Astrocyte of the cerebellum (primary cell): ENCODE measurements around the gene AURKAIP1.

Experiments used
- DNase-seq: peaks from one replicate; pipeline ENCODE4 v3.0.0-alpha.2; 2011; ENCODE audit warnings: low read depth
- H3K4me3 ChIP-seq: 2 replicates; pipeline ENCODE4 v1.5.1; 2011; ENCODE audit warnings: mild to moderate bottlenecking, low read depth, low read length, moderate library complexity
- CTCF ChIP-seq: IDR thresholded peaks from 2 replicates; pipeline ENCODE4 v1.5.1; 2012; ENCODE audit warnings: low read length, low read depth, moderate library complexity, mild to moderate bottlenecking; ENCODE audit errors: missing control alignments
- in situ Hi-C: cut with HindIII; loops from 2 replicates; pipeline ENCODE4 v1.10.0; 2017; ENCODE audit warnings: low sequenced_read_pairs

AURKAIP1 gene

DNA sequence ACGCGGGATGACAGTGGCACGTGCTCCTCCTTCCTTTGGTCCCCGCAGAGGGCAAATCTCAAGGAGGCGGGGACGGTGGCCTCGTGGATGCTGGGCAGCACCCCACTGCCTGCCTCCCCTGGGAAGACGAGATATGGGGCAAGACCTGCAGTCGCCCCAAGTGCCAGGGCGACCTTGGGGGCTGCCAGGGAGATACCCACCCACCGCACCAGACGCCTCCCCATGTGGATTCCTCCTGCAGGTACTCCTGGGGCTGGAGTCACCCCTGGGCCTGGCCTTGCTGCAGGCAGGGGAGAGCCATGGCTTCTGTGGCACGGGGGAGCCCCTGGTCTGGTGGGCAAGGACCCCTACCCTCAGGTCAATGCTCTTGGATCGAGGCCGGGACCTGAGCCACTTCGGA is 5.9 kb upstream of the AURKAIP1 start:
- DNase-seq: no peak
- no peak for TF ChIP-seq CTCF
- H3K4me3 ChIP-seq: no peak overlapping the region
- in situ Hi-C loops: no loop called here

DNA sequence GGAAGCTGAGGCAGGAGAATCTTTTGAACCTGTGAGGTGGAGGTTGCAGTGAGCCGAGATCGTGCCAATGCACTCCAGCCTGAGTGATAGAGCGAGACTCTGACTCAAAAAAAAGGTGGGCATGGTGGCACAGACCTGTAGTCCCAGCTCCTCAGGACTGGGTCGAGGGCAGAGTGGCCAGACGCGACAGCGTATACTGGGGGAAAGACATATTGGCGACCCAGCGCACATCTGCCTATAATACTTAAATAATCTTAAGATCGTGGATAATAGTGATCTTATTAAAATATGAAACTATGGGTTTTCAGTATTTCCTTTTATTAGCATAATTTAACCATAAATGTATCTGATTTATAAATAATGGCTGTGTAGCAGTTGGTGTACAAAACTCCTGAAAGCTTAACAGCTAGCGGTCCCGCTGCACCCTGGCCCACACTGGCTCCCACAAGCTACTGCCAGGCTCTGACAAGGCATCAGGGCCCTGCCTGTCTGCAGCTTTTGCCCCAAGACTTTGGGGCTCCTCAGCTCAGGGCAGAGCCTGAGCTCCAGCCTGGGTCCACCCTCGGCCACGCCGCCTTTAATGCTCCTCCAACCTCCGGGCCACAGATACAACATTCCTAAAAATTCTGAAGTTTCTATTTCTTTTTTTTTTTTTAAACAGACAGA is 2.7 kb upstream of the AURKAIP1 start:
- no peak for TF ChIP-seq CTCF
- DNase-seq: no peak
- in situ Hi-C loops: no loop called here
- no peak overlapping the region for H3K4me3 ChIP-seq

GRCh38 chr1:1376551-1377226 is 1.7 kb upstream of the AURKAIP1 start:
- H3K4me3 ChIP-seq: no peak overlapping the region
- in situ Hi-C loops: no loop called here
- TF ChIP-seq CTCF: no peak

GRCh38 chr1:1374589-1374928 is 448 bp downstream of the AURKAIP1 start:
- peak overlapping the region; percentile 88 for H3K4me3 ChIP-seq
- no peak for TF ChIP-seq CTCF
- no peak for DNase-seq
- in situ Hi-C loops: loop anchor here (5.0 kb wide), 1 partner anchor 118 kb away; no protein-coding TSS in a partner anchor

More at GRCh38 chr1:1376551-1377226, 1.7 kb upstream of the AURKAIP1 start:
- no peak for DNase-seq

DNA sequence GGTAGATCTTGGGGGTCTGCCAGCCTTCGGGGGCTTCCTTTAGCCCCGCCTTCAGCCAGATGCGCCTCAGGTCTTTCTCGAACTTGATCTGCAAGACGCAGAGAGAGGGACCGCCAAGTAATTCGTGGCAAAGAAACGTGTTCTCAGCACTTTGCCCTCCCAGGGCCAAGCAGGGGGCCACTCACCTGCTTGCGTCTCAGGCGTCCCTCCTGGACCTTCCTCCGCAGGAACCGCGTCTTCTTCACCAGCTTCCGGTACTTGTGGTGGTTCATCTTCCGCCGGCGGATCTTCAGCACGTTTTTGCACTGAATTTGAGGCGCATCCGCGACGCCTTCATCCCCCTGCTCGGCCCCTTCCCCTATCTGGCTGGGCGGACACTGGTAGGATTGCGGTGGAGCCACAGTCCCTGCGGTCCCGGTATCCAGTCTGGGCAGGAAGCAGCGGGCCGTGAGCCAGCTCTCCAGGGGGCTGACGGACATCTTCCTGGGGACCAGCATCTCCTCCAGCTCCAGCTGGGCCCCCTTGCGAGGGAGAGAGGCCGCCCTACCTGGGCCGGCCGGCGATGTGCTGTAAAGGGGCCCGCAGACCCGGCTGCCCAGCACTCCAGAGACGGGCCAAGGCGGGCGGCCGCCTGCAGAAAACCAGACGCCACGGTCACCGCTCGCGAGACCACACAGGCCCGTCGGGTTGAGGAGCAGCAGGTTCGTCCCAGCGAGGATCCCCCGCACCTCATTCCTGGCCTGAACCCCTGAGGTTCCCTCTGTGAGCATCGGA is 1.0 kb downstream of the AURKAIP1 start:
- peak overlapping the region; percentile 88 for H3K4me3 ChIP-seq
- in situ Hi-C loops: loop anchor here (5.0 kb wide), 1 partner anchor 118 kb away; no protein-coding TSS in a partner anchor
- TF ChIP-seq CTCF: no peak
- DNase-seq: no peak

DNA sequence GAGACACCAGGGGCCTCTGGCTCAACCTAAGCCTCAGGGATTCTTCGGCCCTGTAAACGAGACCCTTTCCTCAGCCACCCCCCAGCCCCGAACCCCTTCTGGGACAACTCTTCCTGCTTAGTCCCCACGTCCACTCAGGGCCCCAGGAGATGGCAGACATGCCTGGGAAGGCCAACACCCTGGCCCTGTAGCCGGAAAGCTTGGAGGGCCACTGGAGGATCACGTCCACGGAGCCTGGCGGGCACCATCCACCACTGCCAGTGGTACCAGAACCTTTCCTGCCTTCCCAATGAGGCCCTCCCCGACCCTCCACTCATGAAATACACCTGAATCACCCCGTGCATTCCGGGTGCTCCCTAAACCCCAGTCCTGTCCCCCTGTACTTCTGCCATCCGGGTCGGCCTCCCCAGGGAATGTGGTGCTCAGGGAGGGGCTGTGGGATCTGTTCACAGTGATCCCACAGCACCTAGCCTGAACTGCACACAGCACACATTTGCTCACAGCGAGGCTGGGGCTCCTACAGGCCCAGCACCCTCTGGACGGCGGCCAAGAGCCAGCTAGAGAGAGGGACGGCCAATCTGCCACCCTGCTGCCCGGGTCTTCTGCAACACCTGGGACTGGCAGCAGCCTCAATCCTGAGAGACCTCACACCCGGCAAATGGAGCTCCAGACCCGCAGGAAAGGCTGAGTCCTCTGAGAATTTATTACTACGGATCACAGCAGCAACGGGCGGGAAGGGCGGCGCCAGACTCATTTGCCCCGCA is 1.8 kb downstream of the AURKAIP1 start:
- in situ Hi-C loops: loop anchor here (5.0 kb wide), 1 partner anchor 119 kb away; no protein-coding TSS in a partner anchor
- no peak for TF ChIP-seq CTCF
- DNase-seq: no peak
- peak overlapping the region; percentile 88 for H3K4me3 ChIP-seq
